Left lung (tissue), 10 donors: ENCODE results near the gene MYOM1. TPM values are rescaled to one million over a fixed set of nuclear protein-coding genes. Genes with fewer than 3 reads are reported as not detected.
A peak's percentile ranks its signal among the peaks of the same experiment; 100 is the strongest.

Experiments used
- ATAC-seq: fragments of 200-7000 bp; cut with Tn5 transposase; one replicate; pipeline ENCODE4 v1.9.1; 2020; ENCODE audit warnings: moderate library complexity
- DNase-seq, 4 donors: peaks; one replicate each; pipeline ENCODE4 v3.0.0-alpha.2; 2013 to 2020
- H3K27ac ChIP-seq, 2 donors: fragments of 200-600 bp; sonication (generic) in 1 of 2; one replicate each; pipeline versions ENCODE4 v1.5.0 to v1.8.0; 2020 to 2021
- H3K27me3 ChIP-seq, 2 donors: fragments of 200-600 bp; sonication (generic) in 1 of 2; one replicate each; pipeline versions ENCODE4 v1.5.0 to v1.8.0; 2020 to 2021
- H3K36me3 ChIP-seq, 2 donors: fragments of 200-600 bp; sonication (generic) in 1 of 2; one replicate each; pipeline versions ENCODE4 v1.5.0 to v1.8.0; 2020 to 2021
- H3K4me1 ChIP-seq, 2 donors: fragments of 200-600 bp; one replicate each; pipeline ENCODE4 v1.8.0; 2021
- H3K4me3 ChIP-seq, 2 donors: fragments of 200-600 bp; sonication (generic) in 1 of 2; one replicate each; pipeline versions ENCODE4 v1.5.0 to v1.8.0; 2020 to 2021; ENCODE audit warnings: mild to moderate bottlenecking in 1 of 2
- H3K9me3 ChIP-seq, 2 donors: fragments of 200-600 bp; sonication (generic) in 1 of 2; one replicate each; pipeline versions ENCODE4 v1.5.0 to v1.8.0; 2020 to 2021
- intact Hi-C, 2 donors: fragments of 100-400 bp; cut with DNase I; formaldehyde crosslinking; loops; one replicate each; pipeline versions ENCODE4 v1.11.2 to v1.14.2; 2022
- polyA plus RNA-seq, 6 donors: library from polyadenylated mRNA; unstranded; fragments of 120-200 nt; gene quantifications; one replicate each; pipeline ENCODE4 v1.2.1, GENCODE V29; 2013; ENCODE audit not compliant: insufficient read length in 6 of 6
- total RNA-seq, 2 donors: library from RNA; stranded (reverse); fragmentation: NEBNext Ultra II Directional; extraction: Animal tissue kit (Norgen Biotek cat#: 25700); gene quantifications; one replicate each; pipeline ENCODE4 v1.2.1, GENCODE V29; 2021
- TF ChIP-seq, protein P1 (sequence below), 2 donors: fragments of 200-600 bp; sonication (generic) in 1 of 2; IDR thresholded peaks; one replicate each; pipeline versions ENCODE4 v1.5.0 to v1.8.0; 2021; ENCODE audit warnings: antibody characterized with exemption in 2 of 2
- donor health status: DM: no; HTN: yes; CAD: no.
- donor health status: DM: no; HTN: no; CAD: no.

The MYOM1 gene
- total and polyA plus RNA-seq, 8 donors, result 1.5 to 4.5 (median 2.4) TPM

DNA sequence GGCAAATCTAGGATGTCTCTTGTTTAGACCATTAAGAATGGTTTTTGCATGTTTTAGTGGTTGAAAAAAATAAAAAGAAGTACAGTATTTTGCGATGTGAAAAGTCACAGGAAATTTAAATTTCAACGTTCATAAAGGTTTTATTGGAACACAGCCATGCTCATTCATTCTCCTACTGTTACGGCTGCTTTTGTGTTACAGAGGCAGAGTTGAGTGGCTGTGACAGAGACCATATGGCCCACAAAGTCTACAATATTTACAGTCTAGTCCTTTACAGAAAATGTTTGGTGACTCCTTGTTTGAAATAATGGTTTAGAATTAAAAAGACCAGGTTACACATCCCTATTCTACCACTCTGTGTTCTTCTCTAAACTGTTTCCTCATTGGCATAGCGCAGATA is 48.1 kb downstream of the MYOM1 start:
- Histone ChIP-seq H3K27me3 (no peaks in the 10 kb centered on the region), H3K4me3 (no peak overlapping the region), H3K4me1 (peaks cover 0 to 25% of the 10 kb centered on the region in 2 donors), H3K36me3 (no peaks in the 10 kb centered on the region), H3K27ac (no peak overlapping the region), H3K9me3 (no peaks in the 10 kb centered on the region)
- ATAC-seq (no peak), DNase-seq (peak in 1 of 4 donors; percentile 74)
- intact Hi-C loops, result no loop called here
- TF ChIP-seq, protein P1, sequence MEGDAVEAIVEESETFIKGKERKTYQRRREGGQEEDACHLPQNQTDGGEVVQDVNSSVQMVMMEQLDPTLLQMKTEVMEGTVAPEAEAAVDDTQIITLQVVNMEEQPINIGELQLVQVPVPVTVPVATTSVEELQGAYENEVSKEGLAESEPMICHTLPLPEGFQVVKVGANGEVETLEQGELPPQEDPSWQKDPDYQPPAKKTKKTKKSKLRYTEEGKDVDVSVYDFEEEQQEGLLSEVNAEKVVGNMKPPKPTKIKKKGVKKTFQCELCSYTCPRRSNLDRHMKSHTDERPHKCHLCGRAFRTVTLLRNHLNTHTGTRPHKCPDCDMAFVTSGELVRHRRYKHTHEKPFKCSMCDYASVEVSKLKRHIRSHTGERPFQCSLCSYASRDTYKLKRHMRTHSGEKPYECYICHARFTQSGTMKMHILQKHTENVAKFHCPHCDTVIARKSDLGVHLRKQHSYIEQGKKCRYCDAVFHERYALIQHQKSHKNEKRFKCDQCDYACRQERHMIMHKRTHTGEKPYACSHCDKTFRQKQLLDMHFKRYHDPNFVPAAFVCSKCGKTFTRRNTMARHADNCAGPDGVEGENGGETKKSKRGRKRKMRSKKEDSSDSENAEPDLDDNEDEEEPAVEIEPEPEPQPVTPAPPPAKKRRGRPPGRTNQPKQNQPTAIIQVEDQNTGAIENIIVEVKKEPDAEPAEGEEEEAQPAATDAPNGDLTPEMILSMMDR (IDR thresholded peaks at IDR 0.05), result no peak

DNA sequence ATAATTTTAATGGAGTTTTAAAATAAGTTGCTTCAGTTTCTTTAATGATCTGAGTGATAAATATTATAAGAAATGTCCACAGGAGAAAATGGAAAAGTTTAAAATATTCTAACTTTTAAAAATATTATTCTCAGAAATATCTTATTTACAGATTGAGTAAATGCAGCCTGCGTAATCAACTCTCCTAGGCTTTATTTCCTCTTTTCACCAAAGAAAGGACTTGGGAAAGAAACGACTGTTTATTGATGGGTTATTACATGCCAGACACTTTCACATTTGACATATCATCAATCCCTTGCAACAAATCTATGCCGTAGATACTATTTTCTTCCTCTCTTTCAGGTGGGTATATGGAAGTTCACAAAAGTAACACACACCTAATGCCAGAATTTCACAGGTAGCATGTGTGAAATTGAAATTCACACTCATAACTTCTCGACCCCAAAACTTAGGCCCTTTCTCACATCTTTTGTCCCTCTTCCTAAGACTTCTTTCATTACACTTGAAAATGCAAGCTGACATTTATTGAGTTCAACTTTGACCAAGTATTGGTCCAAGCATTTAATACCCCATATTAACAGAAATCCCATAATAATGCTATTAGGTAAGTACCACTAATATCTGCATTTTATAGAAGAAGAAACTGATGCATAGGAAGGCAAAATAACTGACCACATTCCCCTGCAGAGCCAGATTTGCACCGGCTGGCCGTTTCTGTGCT is 49.2 kb downstream of the MYOM1 start:
- DNase-seq, result no peak
- peaks cover 0 to 25% of the 10 kb centered on the region in 2 donors for H3K4me1 ChIP-seq
- no peak overlapping the region for H3K4me3 ChIP-seq
- TF ChIP-seq, protein P1 (IDR thresholded peaks at IDR 0.05), result no peak
- H3K27me3 ChIP-seq, result no peaks in the 10 kb centered on the region
- H3K9me3 ChIP-seq, result no peaks in the 10 kb centered on the region
- no peak overlapping the region for H3K27ac ChIP-seq
- intact Hi-C loops, result no loop called here
- no peak for ATAC-seq
- no peaks in the 10 kb centered on the region for H3K36me3 ChIP-seq

DNA sequence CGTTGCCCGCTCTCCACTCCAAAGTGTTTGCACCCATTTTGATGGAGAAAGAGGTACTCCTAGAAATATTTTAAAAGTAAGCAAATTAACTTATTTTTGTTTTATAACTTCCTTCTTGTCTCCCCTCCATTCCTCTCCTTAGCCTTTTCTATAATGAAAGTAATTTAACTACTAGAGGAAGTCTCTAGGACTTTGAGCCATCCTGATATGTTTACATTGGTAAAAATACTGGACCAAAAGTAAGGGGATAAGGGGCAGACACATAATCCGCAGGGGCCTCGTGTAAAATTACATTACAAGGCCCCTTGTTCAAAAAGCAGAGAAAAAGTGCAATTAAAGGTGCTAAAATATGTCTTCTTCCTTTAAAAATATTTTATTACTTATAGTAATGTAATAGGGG is 55.4 kb downstream of the MYOM1 start:
- Histone ChIP-seq H3K9me3 (no peaks in the 10 kb centered on the region), H3K4me1 (no peaks in the 10 kb centered on the region), H3K27me3 (no peaks in the 10 kb centered on the region), H3K27ac (no peak overlapping the region), H3K36me3 (no peaks in the 10 kb centered on the region), H3K4me3 (no peak overlapping the region)
- ATAC-seq (no peak), DNase-seq (no peak)
- TF ChIP-seq, protein P1 (IDR thresholded peaks at IDR 0.05), result no peak
- intact Hi-C loops, result no loop called here

DNA sequence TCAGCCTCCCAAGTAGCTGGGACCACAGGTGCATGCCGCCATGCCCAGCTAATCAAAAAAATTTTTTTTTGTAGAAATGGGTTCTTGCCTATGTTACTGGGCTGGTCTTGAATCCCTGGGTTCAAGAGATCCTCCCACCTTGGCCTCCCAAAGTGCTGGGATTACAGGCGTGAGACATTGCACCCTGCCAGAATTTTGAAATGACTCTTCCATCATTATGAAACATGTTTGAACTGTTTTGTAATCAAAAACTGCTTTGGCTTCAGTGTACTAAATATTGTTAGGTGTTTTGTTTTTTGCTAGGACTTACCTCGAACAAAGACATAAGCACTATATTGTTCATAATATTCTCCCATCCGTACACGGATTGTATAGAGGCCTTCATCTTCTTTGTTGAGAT is 55.8 kb downstream of the MYOM1 start:
- intact Hi-C loops, result no loop called here
- DNase-seq, result no peak

DNA sequence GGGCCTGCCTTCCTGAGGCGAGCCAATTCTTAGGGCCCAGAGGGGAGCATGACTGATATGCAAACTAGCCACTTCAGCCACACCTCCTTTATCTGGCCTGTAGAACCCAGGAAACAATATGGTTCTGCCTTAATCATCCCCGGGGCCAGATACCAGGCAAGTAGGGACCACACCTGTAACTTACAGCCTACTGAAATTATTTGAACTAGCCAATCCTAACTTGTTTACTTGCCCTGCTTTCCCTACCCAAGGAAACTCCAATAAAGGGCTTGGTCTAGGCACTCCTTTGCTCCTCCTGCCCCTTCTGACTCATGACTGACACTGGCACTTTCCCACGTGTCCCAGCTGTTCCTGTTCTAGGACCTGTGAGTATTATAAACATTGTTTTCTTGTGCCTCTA is 57.6 kb downstream of the MYOM1 start:
- DNase-seq (no peak), ATAC-seq (peak; percentile 66)
- intact Hi-C loops, result no loop called here
- TF ChIP-seq, protein P1 (IDR thresholded peaks at IDR 0.05), result no peak
- Histone ChIP-seq H3K36me3 (no peaks in the 10 kb centered on the region), H3K9me3 (no peaks in the 10 kb centered on the region), H3K4me1 (no peaks in the 10 kb centered on the region), H3K27me3 (no peaks in the 10 kb centered on the region), H3K4me3 (no peak overlapping the region), H3K27ac (no peak overlapping the region)

More for the DNA sequence above, 55.8 kb downstream of the MYOM1 start:
- Histone ChIP-seq H3K36me3 (no peaks in the 10 kb centered on the region), H3K9me3 (no peaks in the 10 kb centered on the region), H3K4me3 (no peak overlapping the region), H3K27ac (no peak overlapping the region), H3K4me1 (no peaks in the 10 kb centered on the region), H3K27me3 (no peaks in the 10 kb centered on the region)
- TF ChIP-seq, protein P1 (IDR thresholded peaks at IDR 0.05), result no peak
- no peak for ATAC-seq
